Right lung (tissue), 5 donors: ENCODE measurements around the gene LRMDA. TPM values are rescaled to one million over a fixed set of nuclear protein-coding genes. Genes with fewer than 3 reads are reported as not detected.

Experiments used
- DNase-seq, 2 donors: peaks; one replicate each; pipeline ENCODE4 v3.0.0-alpha.2; 2013
- polyA plus RNA-seq, 5 donors: library from polyadenylated mRNA; unstranded; fragments of 120-200 nt; gene quantifications; one replicate each; pipeline versions ENCODE4 v1.2.1 to v1.2.3, GENCODE V29; 2013; ENCODE audit warnings: inconsistent platforms in 1 of 5, low replicate concordance in 1 of 5; ENCODE audit not compliant: insufficient read length in 5 of 5, insufficient read depth in 1 of 5

Gene LRMDA
- polyA plus RNA-seq, 5 donors = 13.4 to 23.1 (median 19.1) TPM

GRCh38 chr10:75660823-75661222 lies 229.4 kb downstream of the LRMDA start:
- DNase-seq = no peak

- peak; percentile 83 to 86 for DNase-seq
These were observed 231.3 kb downstream of the LRMDA start for GRCh38 chr10:75662715-75663114.

DNA sequence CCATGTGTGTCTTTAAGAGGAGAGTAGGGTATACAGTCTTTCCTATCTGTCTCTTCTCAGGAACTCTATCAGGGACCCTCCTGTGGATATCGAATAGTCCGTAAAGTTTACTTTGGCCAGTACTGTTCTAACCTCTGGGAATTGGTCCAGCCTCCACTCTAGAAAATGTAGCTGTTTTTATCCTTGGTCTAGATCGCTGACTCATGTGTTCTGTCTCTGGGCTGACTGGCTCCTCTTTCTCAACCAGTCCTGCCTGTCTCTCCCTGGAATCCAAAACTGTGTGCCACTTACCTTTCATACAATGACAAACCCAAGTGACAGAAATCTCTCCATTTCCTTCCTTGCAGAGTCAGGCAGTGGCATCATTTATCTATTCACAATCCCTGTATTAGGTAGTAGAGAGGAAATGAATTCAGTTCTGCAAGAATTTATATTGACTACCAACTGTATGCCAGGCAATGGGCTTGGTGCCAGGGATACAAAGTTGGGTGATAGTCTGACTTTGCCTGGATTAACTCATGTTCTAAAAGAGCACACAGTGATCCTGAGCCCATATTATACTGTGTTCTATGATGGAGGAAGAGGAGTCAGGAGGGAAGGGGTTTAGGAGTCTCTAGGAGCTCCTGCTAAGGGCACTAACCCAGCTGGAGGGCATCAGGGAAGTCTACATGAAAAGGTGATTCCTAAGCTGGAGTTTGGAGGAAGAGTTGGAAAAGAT lies 232.7 kb downstream of the LRMDA start:
- no peak for DNase-seq

DNA sequence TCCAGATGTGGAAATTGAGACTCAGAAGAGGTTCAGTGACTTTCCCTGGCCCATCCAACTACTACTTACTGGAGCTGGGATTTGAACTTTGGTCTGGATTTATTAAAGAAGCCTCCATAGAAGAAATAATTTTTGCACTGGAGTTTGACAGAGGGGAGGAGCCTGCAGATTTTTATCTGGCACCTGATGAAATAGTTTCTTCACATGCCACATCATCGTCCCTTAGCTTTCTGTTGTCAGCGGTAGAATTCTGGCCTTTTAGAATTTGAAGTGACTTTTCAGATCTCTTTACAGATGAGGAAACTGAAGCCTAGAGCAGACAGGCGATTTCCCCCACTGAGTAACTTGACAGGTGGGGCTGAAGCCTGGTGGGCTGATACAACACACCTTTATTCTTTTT lies 233.5 kb downstream of the LRMDA start:
- DNase-seq = no peak

DNA sequence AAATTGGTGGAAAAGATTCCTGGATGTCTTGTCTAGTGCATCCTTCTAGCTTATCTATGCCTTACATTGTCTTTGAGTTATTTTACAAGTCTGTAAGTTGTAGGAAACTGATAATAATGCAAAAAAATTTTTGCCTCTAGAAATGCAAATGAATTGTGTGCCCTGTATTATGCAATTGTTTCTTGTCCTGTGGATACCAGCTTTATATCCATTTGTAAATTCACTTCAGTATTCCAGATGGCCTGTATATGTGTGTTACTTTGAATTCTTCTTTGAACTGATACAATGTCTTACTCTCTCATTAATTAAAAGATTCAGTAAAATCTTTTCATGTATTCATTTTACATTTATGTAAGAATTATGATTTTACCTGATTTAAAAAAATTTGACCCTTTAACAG lies 234.3 kb downstream of the LRMDA start:
- DNase-seq = no peak

GRCh38 chr10:75672111-75672671 lies 240.8 kb downstream of the LRMDA start:
- DNase-seq = no peak

DNA sequence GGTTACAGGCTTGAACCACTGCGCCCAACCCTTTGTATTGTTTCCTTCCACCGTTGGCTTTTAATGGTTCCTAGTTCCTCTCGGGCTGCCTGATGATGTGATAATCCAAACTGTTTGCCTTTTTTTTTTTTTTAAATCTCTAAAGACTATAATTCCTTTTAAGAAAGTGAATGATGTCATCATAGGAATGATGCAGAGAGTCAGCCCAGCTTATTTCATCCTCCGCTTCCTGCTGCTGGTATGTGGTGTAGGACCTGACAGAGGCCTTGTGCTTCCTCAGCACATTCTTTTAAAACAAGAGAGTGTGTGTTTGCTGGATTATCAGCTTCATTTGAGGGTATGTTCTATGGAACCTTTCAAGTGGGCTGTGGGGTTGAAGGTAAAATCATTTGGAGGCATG lies 241.4 kb downstream of the LRMDA start:
- DNase-seq = no peak

- DNase-seq = no peak
These were observed 246.1 kb downstream of the LRMDA start for GRCh38 chr10:75677541-75677940.

GRCh38 chr10:75678527-75678926 lies 247.1 kb downstream of the LRMDA start:
- DNase-seq = no peak

GRCh38 chr10:75679536-75679935 lies 248.1 kb downstream of the LRMDA start:
- no peak for DNase-seq

- DNase-seq = no peak
These were observed 249.9 kb downstream of the LRMDA start for GRCh38 chr10:75681334-75681733.

DNA sequence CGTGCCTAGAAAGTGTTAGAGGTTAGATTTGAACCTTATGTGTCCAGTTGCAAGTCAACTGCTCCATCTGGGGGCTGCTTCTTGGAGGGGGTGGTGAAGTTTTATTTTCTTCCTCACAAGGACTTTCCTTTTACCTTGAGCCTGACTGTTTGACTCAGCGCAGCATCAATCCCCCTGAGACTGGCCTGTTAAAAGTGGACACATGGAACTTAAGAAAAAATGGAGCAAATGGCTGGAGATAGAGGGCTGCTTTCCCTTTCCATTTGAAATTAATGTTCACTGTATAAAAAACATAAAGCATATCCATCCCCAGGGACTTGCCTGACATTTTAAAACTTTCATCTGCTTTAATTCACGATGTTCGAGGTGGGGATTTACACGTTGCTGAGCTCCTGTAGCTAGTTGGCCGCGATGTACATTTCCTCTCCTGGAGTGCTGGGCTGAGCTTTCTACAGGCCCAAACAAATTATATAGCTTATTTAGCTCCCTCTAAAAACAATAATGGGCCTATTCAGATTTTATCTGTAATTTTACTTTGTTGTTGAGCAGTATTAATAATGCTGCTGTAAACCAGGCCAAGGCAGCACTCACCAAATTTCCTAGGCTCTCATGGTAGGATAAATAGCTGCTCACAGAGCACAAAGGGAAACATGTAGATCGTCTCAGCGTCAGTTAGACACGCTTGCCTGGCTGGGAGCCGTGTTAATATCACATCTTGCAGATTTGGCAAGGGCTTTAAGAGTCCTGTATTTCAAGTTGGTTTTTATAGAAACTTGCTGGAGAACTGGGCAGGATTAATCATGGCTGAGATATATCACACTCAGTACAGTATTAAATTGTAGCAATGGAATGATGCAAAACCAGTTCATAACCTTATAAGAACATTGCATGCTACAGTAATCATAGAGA lies 251.5 kb downstream of the LRMDA start:
- DNase-seq = peak; percentile 82

DNA sequence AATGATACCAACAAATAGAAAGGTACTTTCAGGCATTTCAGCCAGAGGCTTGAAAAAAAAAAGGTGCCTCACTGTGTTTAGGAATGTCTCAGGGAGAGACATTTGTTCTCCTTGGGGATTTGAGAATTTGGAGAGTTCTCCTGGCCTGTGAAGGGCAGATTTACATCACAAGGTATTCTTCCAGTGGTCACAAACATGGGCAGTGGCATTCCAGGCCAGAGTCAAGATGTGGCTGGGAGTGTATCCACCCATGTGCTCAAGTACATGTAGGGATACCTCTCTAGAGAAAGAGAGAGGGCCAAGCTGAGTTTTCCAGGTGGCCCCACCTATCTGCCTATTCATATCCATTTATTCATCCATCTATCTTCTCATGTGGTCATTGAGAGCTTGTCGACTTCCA lies 253.8 kb downstream of the LRMDA start:
- DNase-seq = no peak

GRCh38 chr10:75688506-75689300 lies 257.3 kb downstream of the LRMDA start:
- DNase-seq = peak; percentile 26 to 36

- DNase-seq = no peak
These were observed 262.1 kb downstream of the LRMDA start for GRCh38 chr10:75693489-75693888.

DNA sequence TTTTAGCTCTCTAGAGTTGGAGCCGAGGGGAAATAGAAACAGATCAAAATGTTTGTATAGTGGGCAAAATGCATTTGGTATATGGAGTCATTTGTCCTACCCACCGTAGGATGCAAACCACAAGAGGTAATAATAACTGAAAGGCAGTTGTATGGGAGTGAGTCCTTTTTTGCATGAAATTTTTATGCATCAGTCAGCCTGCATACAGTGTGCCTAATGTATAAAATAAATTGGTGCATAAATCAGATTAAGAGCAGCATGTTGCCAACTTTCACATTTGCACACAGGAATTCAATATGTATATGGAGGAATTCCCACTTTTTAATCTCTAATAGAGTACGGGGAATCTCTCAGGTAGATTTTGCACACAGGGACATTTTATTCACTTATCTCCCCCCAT lies 262.8 kb downstream of the LRMDA start:
- no peak for DNase-seq

DNA sequence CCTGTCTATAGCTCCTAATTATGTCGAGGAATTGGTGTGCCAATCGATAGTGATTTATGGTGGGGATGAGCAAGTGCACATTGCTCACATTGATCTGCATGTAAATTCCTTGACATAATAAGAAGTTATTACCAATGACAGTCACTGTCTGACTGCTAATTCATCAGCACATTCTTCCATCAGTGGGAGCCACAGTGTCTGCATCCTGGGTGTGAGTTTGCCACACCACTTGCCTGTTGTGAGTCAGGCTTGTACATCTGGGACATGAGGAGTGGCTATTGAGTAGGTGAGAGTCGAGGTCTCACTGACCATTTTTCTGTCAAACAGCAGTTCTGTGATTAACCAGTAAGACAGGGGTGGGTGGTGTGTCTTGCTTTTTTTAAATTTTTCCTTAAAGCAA lies 263.4 kb downstream of the LRMDA start:
- DNase-seq = no peak

DNA sequence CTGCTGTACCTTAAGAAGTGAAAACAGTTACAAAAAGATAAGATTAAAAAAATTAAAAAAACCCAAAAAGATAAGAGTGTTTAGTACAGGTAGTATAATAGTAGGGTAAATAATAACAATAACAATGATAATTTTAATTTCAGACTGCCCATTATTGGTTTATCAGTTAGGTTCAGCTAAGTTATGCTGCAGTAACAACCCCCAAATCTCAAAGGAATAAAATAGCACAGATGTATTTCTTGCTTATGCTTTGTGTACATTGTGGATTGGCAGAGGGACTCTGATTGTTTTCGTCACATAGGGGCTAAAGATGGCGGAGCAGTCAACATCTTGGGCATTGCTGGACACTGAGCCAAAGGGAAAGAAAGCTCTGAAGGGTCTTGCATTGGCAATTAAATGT lies 264.6 kb downstream of the LRMDA start:
- no peak for DNase-seq

DNA sequence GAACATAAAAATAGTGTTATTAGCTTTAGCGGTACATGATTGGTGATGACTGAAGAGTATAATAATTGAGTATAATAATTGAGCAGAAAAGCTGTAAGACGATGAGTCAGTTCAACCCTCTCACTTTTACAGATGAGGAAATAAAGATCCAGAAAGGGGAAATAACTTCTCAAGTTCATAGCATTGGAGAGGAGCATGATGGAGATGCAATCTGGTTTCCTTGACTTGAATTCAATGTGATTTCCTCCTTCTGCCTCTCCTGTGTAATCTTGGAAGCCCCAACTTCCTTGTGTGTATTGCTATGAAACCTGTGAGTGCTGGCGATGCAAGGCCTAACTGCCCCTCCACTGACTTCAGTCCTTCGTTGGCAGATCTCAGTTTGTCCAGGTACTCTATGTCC lies 265.1 kb downstream of the LRMDA start:
- no peak for DNase-seq

DNA sequence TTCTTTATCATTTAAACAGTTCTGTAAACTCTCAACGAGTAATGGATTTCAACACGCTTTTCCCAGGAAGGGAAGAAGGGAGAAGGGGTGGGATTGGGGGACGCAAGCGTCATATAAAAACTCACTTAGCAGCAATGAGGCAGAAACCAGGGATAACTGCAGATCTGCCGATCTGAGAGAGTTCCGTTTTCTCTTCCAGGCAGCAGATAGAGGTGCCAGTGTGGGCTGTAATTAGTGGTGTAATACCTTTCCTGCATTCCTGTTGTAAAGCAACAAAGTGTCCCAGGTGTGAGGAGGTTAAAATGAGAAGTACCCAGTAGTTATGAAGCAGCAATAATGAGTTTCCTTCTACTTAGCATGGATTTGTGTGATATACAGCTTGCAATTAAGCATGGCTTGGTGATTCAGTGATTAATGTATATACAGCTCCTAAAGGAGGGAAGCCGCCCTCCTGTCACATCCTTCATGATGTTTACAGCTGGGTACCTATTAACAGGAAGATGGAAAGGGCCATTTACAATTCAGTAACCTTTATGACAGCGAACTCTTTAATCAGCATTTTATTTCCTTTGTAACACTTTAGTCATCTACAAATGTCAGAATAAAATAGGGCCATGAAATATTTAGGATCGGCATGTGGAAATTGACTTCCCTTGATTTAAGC lies 271.9 kb downstream of the LRMDA start:
- no peak for DNase-seq

- DNase-seq = no peak
These were observed 274.0 kb downstream of the LRMDA start for GRCh38 chr10:75705426-75705825.
